ENCODE data around the gene MAML2. TPM values are rescaled to one million over a fixed set of nuclear protein-coding genes. Genes with fewer than 3 reads are reported as not detected.

The MAML2 gene
- total and polyA plus RNA-seq, 9 of the 15 experiments (the other 6 are each of a cell fraction or from before 2014, with no cell fraction given) = 0.79 to 6.8 (median 4.8) TPM

DNA sequence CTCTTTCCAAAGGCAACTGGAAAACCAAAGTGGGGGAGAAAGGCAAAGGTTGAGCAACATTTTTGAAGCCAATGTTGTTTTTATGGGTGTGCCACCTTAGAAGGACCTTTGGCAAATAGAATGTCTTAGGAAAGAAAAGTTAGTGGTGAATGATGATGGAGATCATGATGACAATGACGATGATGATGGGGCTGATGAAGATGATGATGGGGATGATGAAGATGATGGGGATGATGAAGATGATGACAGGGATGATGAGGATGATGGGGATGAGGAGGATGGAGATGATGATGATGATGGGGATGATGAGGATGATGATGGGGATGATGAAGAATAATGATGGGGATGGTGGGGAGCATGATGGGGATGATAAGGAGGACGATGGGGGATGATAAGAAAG is 340.7 kb downstream of the MAML2 start:
- no TSS peak for BruUV-seq (replicated peaks)
- in situ Hi-C loops (cut with MboI) = no loop called here
- ATAC-seq (no peak), FAIRE-seq (no peak), DNase-seq (ENCODE audit: extremely low read depth in 1 of 4, low spot score in 3 of 4) (no peak)
- Histone ChIP-seq H3K4me2 (ENCODE audit: insufficient read depth, low read length) (no peak overlapping the region), H3K36me3 (ENCODE audit: control insufficient read depth, insufficient read depth, low read length) (no peaks in the 10 kb centered on the region), H3K4me3 (no peak overlapping the region), H2AFZ (ENCODE audit: low read depth, low read length) (no peak overlapping the region), H3K27ac (ENCODE audit: extremely low read depth, low read depth, low read length) (no peak overlapping the region), H3K9me3 (replicated peaks; ENCODE audit: control insufficient read depth, insufficient read depth, low read depth, low read length) (no peaks in the 10 kb centered on the region), H3K4me1 (replicated peaks in 1 of 2; ENCODE audit: control insufficient read depth in 2 of 2, insufficient read depth in 2 of 2, low read length in 2 of 2) (no peaks in the 10 kb centered on the region; a peak in 1 of 5 replicates), H3K27me3 (ENCODE audit: control insufficient read depth in 2 of 2, insufficient read depth in 2 of 2, low read length in 2 of 2) (no peaks in the 10 kb centered on the region), H3K9me1 (ENCODE audit: control insufficient read depth, insufficient read depth, low read length) (no peaks in the 10 kb centered on the region), H3K79me2 (ENCODE audit: control insufficient read depth, insufficient read depth, low read length) (no peaks in the 10 kb centered on the region), H3K9ac (ENCODE audit: insufficient read depth in 1 of 2, low read depth in 2 of 2, low read length in 2 of 2) (no peak overlapping the region), H4K20me1 (replicated peaks; ENCODE audit: control insufficient read depth, insufficient read depth, low read length) (no peaks in the 10 kb centered on the region)
- POLR2A ChIA-PET = no interaction called here
- intact Hi-C loops (cut with micrococcal nuclease) = no loop called here
- 10% methylated on average over 2 of the region's 2 CpGs for WGBS (ENCODE audit: insufficient coverage, low coverage, missing lambda C conversion rate)
- TF ChIP-seq NCOR1 (IDR thresholded peaks at IDR 0.05) (no peak), SIN3A (IDR thresholded peaks at IDR 0.05; ENCODE audit: borderline replicate concordance in 2 of 2, control insufficient read depth in 1 of 2, low read depth in 2 of 2, low read length in 2 of 2) (no peak), KDM1A (IDR thresholded peaks at IDR 0.05) (0 out of 4 replicates have a peak, but pooled peaks of 1 of the 2 experiments have one; percentile 5), ZNF146 (CRISPR knock-in tag; IDR thresholded peaks at IDR 0.05; ENCODE audit: unreplicated experiment) (no peak), CBFA2T3 (IDR thresholded peaks at IDR 0.05) (no peak), ZNF140 (CRISPR knock-in tag; IDR thresholded peaks at IDR 0.05) (no peak)
- TF ChIP-seq, protein P1, sequence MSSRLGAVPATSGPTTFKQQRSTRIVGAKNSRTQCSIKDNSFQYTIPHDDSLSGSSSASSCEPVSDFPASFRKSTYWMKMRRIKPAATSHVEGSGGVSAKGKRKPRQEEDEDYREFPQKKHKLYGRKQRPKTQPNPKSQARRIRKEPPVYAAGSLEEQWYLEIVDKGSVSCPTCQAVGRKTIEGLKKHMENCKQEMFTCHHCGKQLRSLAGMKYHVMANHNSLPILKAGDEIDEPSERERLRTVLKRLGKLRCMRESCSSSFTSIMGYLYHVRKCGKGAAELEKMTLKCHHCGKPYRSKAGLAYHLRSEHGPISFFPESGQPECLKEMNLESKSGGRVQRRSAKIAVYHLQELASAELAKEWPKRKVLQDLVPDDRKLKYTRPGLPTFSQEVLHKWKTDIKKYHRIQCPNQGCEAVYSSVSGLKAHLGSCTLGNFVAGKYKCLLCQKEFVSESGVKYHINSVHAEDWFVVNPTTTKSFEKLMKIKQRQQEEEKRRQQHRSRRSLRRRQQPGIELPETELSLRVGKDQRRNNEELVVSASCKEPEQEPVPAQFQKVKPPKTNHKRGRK (tag; IDR thresholded peaks at IDR 0.05) = no peak
- TF ChIP-seq, protein P2, sequence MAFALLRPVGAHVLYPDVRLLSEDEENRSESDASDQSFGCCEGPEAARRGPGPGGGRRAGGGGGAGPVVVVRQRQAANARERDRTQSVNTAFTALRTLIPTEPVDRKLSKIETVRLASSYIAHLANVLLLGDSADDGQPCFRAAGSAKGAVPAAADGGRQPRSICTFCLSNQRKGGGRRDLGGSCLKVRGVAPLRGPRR (CRISPR knock-in tag; IDR thresholded peaks at IDR 0.05) = no peak
- CTCF ChIA-PET (ENCODE audit: low intra/inter-chr PET ratio) = no interaction called here

Data from K562 (cell line).